GM11168 (cell line): ENCODE measurements around the gene CEP63.

Source experiments
- in situ Hi-C: fragments of 300-500 bp; cut with MboI; formaldehyde crosslinking; loops from one replicate; pipeline ENCODE4 v1.12.0; 2022; ENCODE audit warnings: low sequenced_read_pairs; ENCODE audit not compliant: unreplicated experiment

CEP63 gene

GRCh38 chr3:134466331-134466730, 19.5 kb upstream of the CEP63 start:
- in situ Hi-C loops: no loop called here

- in situ Hi-C loops: no loop called here
These were observed 17.3 kb upstream of the CEP63 start for GRCh38 chr3:134468519-134468918.

GRCh38 chr3:134471521-134472193, 14.2 kb upstream of the CEP63 start:
- in situ Hi-C loops: loop anchor here (5.0 to 10.0 kb wide), 2 partner anchors 164 to 257 kb away; no protein-coding TSS in a partner anchor

GRCh38 chr3:134472831-134473230, 13.0 kb upstream of the CEP63 start:
- in situ Hi-C loops: loop anchor here (5.0 to 10.0 kb wide), 2 partner anchors 166 to 258 kb away; no protein-coding TSS in a partner anchor

- in situ Hi-C loops: loop anchor here (5.0 to 10.0 kb wide), 2 partner anchors 167 to 259 kb away; no protein-coding TSS in a partner anchor
These were observed 11.8 kb upstream of the CEP63 start for GRCh38 chr3:134473868-134474546.

- in situ Hi-C loops: loop anchor here (5.0 to 10.0 kb wide), 2 partner anchors 168 to 260 kb away; no protein-coding TSS in a partner anchor
These were observed 10.9 kb upstream of the CEP63 start for GRCh38 chr3:134474956-134475355.

GRCh38 chr3:134476306-134476705, 9.6 kb upstream of the CEP63 start:
- in situ Hi-C loops: loop anchor here (10.0 kb wide), 1 partner anchor 262 kb away; no protein-coding TSS in a partner anchor

GRCh38 chr3:134477002-134477401, 8.9 kb upstream of the CEP63 start:
- in situ Hi-C loops: loop anchor here (10.0 kb wide), 1 partner anchor 262 kb away; no protein-coding TSS in a partner anchor

- in situ Hi-C loops: loop anchor here (10.0 kb wide), 1 partner anchor 263 kb away; no protein-coding TSS in a partner anchor
These were observed 7.9 kb upstream of the CEP63 start for GRCh38 chr3:134477938-134478337.

GRCh38 chr3:134480546-134480945, 5.3 kb upstream of the CEP63 start:
- in situ Hi-C loops: no loop called here

GRCh38 chr3:134481166-134481565, 4.7 kb upstream of the CEP63 start:
- in situ Hi-C loops: no loop called here

- in situ Hi-C loops: no loop called here
These were observed 3.2 kb upstream of the CEP63 start for GRCh38 chr3:134482622-134483021.

- in situ Hi-C loops: no loop called here
These were observed 2.5 kb upstream of the CEP63 start for GRCh38 chr3:134483195-134483900.

- in situ Hi-C loops: no loop called here
These were observed 661 bp upstream of the CEP63 start for GRCh38 chr3:134485075-134485717.

- in situ Hi-C loops: no loop called here
These were observed 752 bp downstream of the CEP63 start for GRCh38 chr3:134486577-134487041.

- in situ Hi-C loops: no loop called here
These were observed 1.5 kb downstream of the CEP63 start for GRCh38 chr3:134487406-134487805.

GRCh38 chr3:134494495-134494894, 8.6 kb downstream of the CEP63 start:
- in situ Hi-C loops: no loop called here

- in situ Hi-C loops: no loop called here
These were observed 10.1 kb downstream of the CEP63 start for GRCh38 chr3:134495980-134496379.

- in situ Hi-C loops: no loop called here
These were observed 10.7 kb downstream of the CEP63 start for GRCh38 chr3:134496471-134497071.

- in situ Hi-C loops: no loop called here
These were observed 17.4 kb downstream of the CEP63 start for GRCh38 chr3:134503266-134503665.
